ENCODE measurements around the gene ANKIB1. TPM values are rescaled to one million over a fixed set of nuclear protein-coding genes. Genes with fewer than 3 reads are reported as not detected.

Gene ANKIB1
- total RNA-seq, 4 donors from 2014 or later, result 27.1 to 38.1 (median 36.8) TPM

GRCh38 chr7:92295391-92295790, 49.6 kb downstream of the ANKIB1 start:
- H3K27ac ChIP-seq, result peak overlapping the region in 2 of 4 donors; percentile 6 to 22

GRCh38 chr7:92296235-92296634, 50.5 kb downstream of the ANKIB1 start:
- peaks cover 3 to 31% (median 8%) of the 10 kb centered on the region in 4 donors for H3K4me1 ChIP-seq
- H3K27me3 ChIP-seq, result no peaks in the 10 kb centered on the region
- no peaks in the 10 kb centered on the region for H3K9me3 ChIP-seq
- 89 to 91% methylated on average over 3 of the region's 3 CpGs for WGBS, 2 donors
- H3K27ac ChIP-seq, result no peak overlapping the region
- H3K36me3 ChIP-seq, result peaks cover 0 to 6% (median 0%) of the 10 kb centered on the region in 3 donors
- H3K4me3 ChIP-seq, result no peak overlapping the region
- TF ChIP-seq EP300 (IDR thresholded peaks at IDR 0.05), result no peak
- no peak for DNase-seq (ENCODE audit: low spot score in 2 of 2)

More at GRCh38 chr7:92295391-92295790, 49.6 kb downstream of the ANKIB1 start:
- Histone ChIP-seq H3K4me1 (peaks cover 3 to 31% (median 8%) of the 10 kb centered on the region in 4 donors), H3K27me3 (no peaks in the 10 kb centered on the region), H3K9me3 (no peaks in the 10 kb centered on the region), H3K36me3 (peaks cover 0 to 6% (median 0%) of the 10 kb centered on the region in 3 donors), H3K4me3 (no peak overlapping the region)
- no peak for DNase-seq (ENCODE audit: low spot score in 2 of 2)
- 33 to 34% methylated on average over 1 of the region's 1 CpG for WGBS, 2 donors
- no peak for TF ChIP-seq POLR2A (IDR thresholded peaks at IDR 0.05)
- no peak for TF ChIP-seq EP300 (IDR thresholded peaks at IDR 0.05)
- TF ChIP-seq CTCF (IDR thresholded peaks at IDR 0.05), result no peak

GRCh38 chr7:92296880-92297445, 51.2 kb downstream of the ANKIB1 start:
- Histone ChIP-seq H3K27ac (no peak overlapping the region), H3K4me3 (no peak overlapping the region), H3K27me3 (no peaks in the 10 kb centered on the region), H3K4me1 (peaks cover 3 to 31% (median 8%) of the 10 kb centered on the region in 4 donors), H3K9me3 (no peaks in the 10 kb centered on the region), H3K36me3 (peaks cover 0 to 9% (median 0%) of the 10 kb centered on the region in 3 donors)
- 83 to 92% methylated on average over 3 of the region's 3 CpGs for WGBS, 2 donors
- no peak for DNase-seq (ENCODE audit: low spot score in 2 of 2)
- no peak for TF ChIP-seq EP300 (IDR thresholded peaks at IDR 0.05)
- TF ChIP-seq CTCF (IDR thresholded peaks at IDR 0.05), result no peak
- no peak for TF ChIP-seq POLR2A (IDR thresholded peaks at IDR 0.05)

- Histone ChIP-seq H3K27me3 (no peaks in the 10 kb centered on the region), H3K9me3 (no peaks in the 10 kb centered on the region), H3K27ac (no peak overlapping the region), H3K4me1 (peaks cover 3 to 30% (median 8%) of the 10 kb centered on the region in 4 donors), H3K4me3 (no peak overlapping the region), H3K36me3 (peaks cover 0 to 9% (median 0%) of the 10 kb centered on the region in 3 donors)
- DNase-seq (ENCODE audit: low spot score in 2 of 2), result no peak
- WGBS, 2 donors, result 63 to 65% methylated on average over 1 of the region's 1 CpG
- TF ChIP-seq POLR2A (IDR thresholded peaks at IDR 0.05) (no peak), CTCF (IDR thresholded peaks at IDR 0.05) (no peak), EP300 (IDR thresholded peaks at IDR 0.05) (no peak)
Measured at GRCh38 chr7:92297736-92298135, 52.0 kb downstream of the ANKIB1 start.

- Histone ChIP-seq H3K4me3 (no peak overlapping the region), H3K27ac (no peak overlapping the region), H3K36me3 (peaks cover 0 to 32% (median 0%) of the 10 kb centered on the region in 3 donors), H3K9me3 (no peaks in the 10 kb centered on the region), H3K4me1 (no peaks in the 10 kb centered on the region), H3K27me3 (no peaks in the 10 kb centered on the region)
- DNase-seq (ENCODE audit: low spot score in 2 of 2), result no peak
- no peak for TF ChIP-seq EP300 (IDR thresholded peaks at IDR 0.05)
- no peak for TF ChIP-seq CTCF (IDR thresholded peaks at IDR 0.05)
- 77% methylated on average over 2 of the region's 2 CpGs for WGBS, 2 donors
Measured at GRCh38 chr7:92303761-92304160, 58.0 kb downstream of the ANKIB1 start.

Measured in tibial nerve (tissue), 4 donors.